ENCODE measurements around the gene STIM1.
A peak's percentile ranks its signal among the peaks of the same experiment; 100 is the strongest.

STIM1 gene

DNA sequence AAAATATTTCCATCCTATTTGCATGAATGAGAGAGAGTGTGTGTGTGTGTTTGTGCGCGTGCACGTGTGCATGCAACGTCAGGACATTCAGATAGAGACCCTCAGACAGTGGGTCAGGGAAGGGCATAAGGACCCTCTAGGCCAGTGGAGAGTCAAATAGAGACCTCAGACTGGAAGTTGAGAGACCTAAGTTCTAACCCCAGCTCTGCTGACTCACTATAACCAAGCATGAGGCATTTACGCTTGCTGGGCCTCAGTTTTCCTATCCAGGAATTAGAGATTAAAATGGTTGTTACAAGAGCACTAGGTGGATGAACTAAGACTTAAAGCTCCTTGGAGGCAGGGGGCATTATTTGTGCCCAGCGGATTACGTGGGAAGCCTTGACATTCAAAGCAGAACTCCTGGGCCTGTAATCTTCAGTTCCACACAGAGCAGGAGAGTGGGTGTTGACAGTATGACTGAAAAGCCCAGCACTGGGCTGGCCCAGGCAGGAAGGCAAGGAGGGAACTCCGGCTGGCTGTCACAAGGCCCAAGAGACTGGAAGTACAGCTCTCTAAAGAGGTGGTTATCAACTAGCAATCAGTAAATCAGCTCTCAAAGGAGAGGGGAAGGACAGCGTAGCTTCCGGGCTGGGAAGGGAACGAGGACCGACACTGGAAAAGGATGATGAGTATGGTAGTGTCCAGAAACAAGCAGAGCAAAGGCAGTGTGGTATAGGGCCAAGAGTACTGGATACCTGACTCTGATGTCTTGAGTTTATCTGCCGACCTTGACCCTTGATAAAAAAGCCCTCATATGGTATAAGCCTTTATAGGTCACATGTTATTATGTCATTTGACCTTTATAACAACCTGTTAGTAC lies 23.9 kb upstream of the STIM1 start:
- DNase-seq, result no peak

DNA sequence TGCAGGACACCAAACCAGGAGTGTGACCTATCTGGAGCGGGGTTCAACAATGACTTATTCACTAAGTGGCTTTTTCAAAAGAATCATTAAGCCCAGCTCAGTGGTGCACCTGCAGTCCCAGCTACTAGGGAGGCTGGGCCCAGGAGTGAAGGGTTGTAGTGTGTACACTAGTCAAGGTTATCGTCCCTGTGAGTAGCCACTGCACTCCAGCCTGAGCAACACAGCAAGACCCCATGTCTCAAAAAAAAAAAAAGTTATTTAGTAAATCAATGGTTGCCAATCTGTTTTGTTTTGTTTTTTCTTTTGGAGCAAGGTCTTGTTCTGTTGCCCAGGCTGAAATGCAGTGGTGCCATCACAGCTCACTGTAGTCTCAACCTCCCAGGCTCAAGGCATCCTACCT lies 22.6 kb upstream of the STIM1 start:
- no peak for DNase-seq

GRCh38 chr11:3833449-3833848 lies 22.0 kb upstream of the STIM1 start:
- DNase-seq, result no peak

- no peak for DNase-seq
Observed at GRCh38 chr11:3834349-3834663, 21.2 kb upstream of the STIM1 start.

DNA sequence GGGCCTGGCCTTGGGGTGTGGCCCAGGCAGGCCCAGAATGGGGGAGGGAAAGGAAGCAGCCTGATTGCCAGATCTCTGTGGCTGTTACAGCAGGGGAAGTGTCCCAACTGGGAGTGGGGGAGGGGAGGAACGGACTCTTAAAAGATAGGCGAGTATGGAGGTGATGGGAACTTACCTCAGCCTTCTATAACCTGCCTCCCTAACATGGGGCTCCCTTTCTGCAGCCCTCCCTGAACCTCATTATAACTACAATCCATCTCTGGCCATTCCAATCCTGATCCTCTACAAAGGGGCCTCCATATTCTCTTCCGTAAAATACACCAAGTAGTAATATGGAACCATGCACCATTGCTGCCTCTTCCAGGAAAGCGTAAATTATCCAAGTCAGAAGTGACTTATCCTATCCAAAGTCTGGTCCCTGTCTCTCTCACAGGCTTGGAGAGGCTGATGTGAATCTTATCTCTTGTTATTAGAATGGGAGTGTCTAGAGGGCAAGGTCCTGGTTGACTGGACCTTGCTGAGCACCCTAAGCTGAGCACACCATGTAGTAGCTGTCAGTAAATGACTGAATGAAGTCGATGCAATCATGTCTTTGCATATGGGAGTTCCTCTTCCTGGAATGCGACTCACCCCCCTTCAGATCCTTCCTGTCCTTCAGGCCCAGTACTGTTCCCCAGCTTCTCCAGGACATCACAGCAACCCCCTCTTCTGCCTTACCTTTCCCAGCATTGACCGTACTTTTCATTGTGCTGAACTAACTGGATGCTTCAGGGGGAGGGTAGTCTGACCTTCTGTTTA lies 20.6 kb upstream of the STIM1 start:
- DNase-seq, result no peak

DNA sequence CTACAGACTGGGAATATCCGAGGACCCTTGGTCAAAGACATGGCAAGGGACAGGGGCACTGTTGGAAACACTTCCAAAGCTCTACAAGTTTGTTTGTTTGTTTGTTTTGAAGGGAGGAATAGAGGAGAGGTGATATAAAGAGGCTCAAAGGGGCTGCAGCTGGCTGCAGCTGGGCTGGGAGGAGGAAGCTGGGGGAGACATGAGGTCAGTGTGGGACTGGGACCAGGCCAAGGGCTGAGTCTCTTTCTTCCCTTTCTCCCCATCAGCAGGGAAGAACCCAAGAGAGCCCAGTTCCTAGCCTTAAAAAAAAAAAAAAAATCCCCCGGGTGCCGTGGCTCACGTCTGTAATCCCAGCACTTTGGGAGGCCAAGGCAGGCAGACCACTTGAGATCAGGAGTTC lies 19.7 kb upstream of the STIM1 start:
- no peak for DNase-seq

- DNase-seq, result no peak
Observed at GRCh38 chr11:3836903-3837302, 18.6 kb upstream of the STIM1 start.

DNA sequence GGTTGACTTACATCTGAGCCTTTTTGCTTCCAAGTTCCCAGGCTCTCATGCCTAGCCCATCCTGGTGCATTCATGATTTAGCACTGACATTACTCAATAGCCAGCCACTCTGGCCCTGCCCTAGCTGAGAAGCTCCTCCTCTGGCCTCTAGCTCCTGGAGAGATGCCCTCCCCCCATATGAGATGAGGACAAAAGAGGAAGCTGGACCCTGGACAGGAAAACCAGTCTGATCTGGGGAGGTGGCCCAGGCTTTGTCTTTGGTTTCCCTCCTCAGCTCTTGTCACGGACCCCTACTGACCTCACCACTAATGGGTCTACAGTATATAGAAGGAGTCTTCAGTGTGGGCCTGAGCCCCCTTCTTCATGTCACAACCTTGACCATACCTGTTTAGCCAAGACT lies 17.7 kb upstream of the STIM1 start:
- no peak for DNase-seq

- DNase-seq, result no peak
Observed at GRCh38 chr11:3838504-3838903, 17.0 kb upstream of the STIM1 start.

DNA sequence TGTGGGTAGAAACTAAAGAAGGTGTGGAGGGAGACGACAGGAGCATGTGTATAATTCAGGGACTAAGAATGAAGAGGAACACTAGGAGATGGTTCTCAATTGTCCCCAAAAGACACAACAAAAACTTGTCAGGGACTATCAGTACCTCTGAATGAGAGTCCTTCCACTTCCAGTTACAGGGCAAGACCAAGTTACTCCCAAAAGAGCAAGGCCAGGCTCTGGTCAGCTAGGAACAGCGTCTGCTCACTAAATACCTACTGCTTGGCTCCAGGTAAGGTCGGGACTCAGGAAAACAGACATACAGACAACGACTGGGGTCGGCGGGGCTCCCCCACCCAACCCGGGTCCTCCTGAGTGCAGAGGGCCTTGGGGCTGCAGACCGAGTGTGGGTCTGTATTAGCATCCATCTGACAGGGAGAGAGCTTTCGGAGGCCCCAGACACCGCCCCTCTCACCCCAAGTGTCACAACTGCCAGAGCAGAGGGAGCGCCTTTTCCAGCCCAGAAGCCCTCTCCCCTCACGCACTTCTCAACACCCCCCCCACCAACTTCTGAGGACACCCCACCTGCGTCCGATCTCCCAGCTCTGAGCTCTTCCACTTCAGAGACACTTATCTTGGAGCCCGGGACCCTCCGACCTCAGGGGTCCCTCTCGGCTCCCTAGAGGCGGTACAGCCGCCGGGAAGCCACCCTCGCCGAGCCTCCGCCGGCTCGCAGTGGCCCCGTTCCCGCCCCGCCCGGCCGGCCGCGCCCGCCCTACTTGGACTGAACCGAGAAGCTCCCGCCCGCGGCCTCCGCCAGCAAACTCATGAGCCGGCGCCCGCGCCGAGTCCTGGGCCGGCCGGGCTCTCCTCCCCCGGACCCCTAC lies 15.2 kb upstream of the STIM1 start:
- DNase-seq, result peak; percentile 80

- DNase-seq, result peak; percentile 95
Observed at GRCh38 chr11:3840870-3841425, 14.5 kb upstream of the STIM1 start, which contains the start of gene RHOG. RHOG (minus strand) TSS chr11:3840959; CDS start chr11:3828138, 12,821 bp downstream.

GRCh38 chr11:3841426-3842350 lies 13.8 kb upstream of the STIM1 start:
- DNase-seq, result no peak

DNA sequence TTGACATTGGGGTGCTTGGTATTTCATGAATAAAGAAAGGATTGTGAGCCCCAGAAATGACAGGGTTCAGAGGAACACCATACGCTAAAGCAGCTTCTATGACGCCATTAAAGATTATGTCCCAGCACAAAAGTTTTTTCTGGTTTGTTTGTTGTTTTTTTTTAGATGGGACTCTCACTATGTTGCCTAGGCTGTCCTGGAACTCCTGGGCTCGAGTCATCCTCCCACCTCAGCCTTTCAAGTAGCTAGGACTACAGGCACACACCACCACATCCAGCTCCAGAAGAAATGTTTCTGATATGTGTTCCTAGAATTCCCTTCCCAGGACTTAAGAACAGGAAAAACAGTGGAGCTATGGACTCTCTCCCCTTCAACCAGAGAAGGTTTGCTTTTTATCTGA lies 12.1 kb upstream of the STIM1 start:
- no peak for DNase-seq

GRCh38 chr11:3845246-3845645 lies 10.2 kb upstream of the STIM1 start:
- no peak for DNase-seq

DNA sequence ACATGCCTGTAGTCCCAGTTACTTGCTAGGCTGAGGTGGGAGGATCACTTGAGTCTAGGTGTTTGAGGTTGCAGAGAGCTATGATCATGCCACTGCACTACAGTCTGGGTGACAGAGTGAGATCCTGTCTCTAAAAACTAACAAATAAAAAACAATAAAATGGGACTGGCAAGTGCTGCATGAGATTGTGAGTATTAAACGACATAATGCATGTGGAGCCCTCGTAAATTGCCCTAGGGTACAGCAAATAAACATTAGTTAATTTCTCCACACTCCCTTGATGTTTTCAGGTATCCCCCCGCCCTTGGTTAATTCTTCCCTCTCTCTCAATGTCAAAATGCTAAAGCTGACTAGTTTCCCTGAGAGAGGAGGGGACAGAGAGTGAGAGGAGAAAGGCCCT lies 9.8 kb upstream of the STIM1 start:
- DNase-seq, result no peak

- DNase-seq, result no peak
Observed at GRCh38 chr11:3849297-3849874, 6.1 kb upstream of the STIM1 start.

DNA sequence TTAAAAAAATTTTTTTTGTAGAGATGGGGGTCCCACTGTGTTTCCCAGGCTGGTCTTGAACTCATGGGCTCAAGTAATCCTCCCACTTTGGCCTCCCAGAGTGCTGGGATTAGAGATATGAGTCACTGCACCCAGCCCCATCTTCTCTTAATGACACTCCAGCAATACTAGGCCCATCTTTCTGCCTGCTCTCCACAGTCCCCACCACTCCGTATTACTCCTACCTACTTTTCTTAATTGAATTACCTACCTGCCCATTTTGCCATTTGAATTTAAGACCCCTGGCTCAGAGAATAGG lies 2.0 kb upstream of the STIM1 start:
- DNase-seq, result no peak

DNA sequence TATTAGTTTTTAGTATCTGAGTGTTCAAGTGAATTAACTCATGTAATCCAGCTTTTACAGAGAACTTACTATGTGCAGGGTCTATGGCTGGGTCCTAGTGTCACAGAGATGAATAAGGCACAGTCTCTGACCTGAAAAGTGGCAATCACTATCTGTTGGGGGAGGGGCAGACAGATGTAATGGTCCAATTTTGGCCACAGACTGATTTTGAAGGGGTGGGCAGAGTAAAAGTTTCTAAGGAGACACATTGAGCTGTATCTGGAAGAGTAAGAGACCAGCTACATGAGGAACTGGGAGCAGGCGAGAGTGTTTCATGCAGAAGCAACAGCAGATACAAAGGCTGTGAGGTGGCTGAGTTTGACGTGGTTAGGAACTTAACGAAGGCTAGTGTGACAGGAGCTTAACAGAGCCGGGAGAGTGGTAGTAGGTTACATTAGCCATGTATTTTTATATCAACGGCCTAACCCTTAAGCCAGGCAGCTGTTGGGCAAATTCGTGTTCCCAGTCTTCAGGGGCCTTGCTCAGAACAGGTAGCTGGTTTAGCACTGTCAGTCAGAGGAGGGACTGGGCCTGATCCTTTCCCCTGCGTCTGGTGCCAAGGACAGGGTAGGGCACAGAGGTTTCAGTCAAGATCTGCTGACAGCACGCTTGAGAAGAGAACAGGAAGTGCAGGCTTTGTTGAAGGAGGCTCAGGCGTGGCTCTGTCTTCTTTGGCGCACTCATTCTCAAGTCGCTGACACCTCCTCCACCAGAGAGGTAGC lies 1.4 kb upstream of the STIM1 start:
- DNase-seq, result peak; percentile 80

- DNase-seq, result no peak
Observed at GRCh38 chr11:3854660-3854976, 846 bp upstream of the STIM1 start.

GRCh38 chr11:3855808-3856491 lies 486 bp downstream of the STIM1 start:
- peak; percentile 80 for DNase-seq
